Breast epithelium (tissue), 4 donors: ENCODE measurements around the gene FAM221B. TPM values are rescaled to one million over a fixed set of nuclear protein-coding genes. Genes with fewer than 3 reads are reported as not detected.

ENCODE experiments used
- DNase-seq, 2 donors: peaks; one replicate each; pipeline ENCODE4 v3.0.0-alpha.2; 2019; ENCODE audit warnings: low spot score in 2 of 2
- H3K27ac ChIP-seq, 2 donors: fragments of 200-600 bp; sonication (generic) in 1 of 2; one replicate each; pipeline ENCODE4 v1.5.1; 2016 to 2019; ENCODE audit warnings: mild to moderate bottlenecking in 1 of 2
- H3K27me3 ChIP-seq, 2 donors: fragments of 200-600 bp; sonication (generic) in 1 of 2; one replicate each; pipeline versions ENCODE4 v1.5.1 to v1.6.0; 2017 to 2019; ENCODE audit warnings: control low read depth in 1 of 2, mild to moderate bottlenecking in 1 of 2
- H3K36me3 ChIP-seq: fragments of 200-600 bp; one replicate; pipeline ENCODE4 v1.5.1; 2019
- H3K4me1 ChIP-seq, 2 donors: fragments of 200-600 bp; sonication (generic); one replicate each; pipeline ENCODE4 v1.5.1; 2016 to 2019; ENCODE audit warnings: control low read depth in 1 of 2
- H3K4me3 ChIP-seq, 3 donors: fragments of 200-600 bp; sonication (generic); 1 replicate in 2 of 3; 2 replicates in 1 of 3; pipeline ENCODE4 v1.5.1; 2016 to 2019; ENCODE audit warnings: mild to moderate bottlenecking in 3 of 3, moderate library complexity in 2 of 3
- H3K9me3 ChIP-seq, 2 donors: fragments of 200-600 bp; sonication (generic) in 1 of 2; one replicate each; pipeline ENCODE4 v1.5.1; 2016 to 2019; ENCODE audit warnings: control low read depth in 1 of 2
- POLR2A ChIP-seq: fragments of 450-650 bp; IDR thresholded peaks from one replicate; pipeline ENCODE4 v1.6.1; 2016; ENCODE audit warnings: antibody characterized with exemption, mild to moderate bottlenecking, moderate library complexity
- POLR2AphosphoS5 ChIP-seq, 3 donors: sonication (generic); formaldehyde crosslinking; IDR thresholded peaks; one replicate each; pipeline ENCODE4 v1.6.1; 2017; ENCODE audit warnings: antibody characterized with exemption in 3 of 3
- intact Hi-C: fragments of 100-400 bp; cut with DNase I; formaldehyde crosslinking; loops from one replicate; pipeline ENCODE4 v1.15.1; 2023; ENCODE audit warnings: low total_unique reads
- total RNA-seq, 3 donors: library from RNA; depleted of rRNA; stranded (reverse); fragments of >200 nt; gene quantifications; one replicate each; pipeline ENCODE4 v1.1.0, GENCODE V29; 2016
- TF ChIP-seq, protein P1 (sequence below), 3 donors: fragments of 450-650 bp; IDR thresholded peaks; one replicate each; pipeline ENCODE4 v1.5.1; 2016 to 2017; ENCODE audit warnings: antibody characterized with exemption in 3 of 3, mild to moderate bottlenecking in 3 of 3, moderate library complexity in 3 of 3

Gene FAM221B
- total RNA-seq, 3 donors from 2014 or later = 0.15 TPM; not detected in 2

DNA sequence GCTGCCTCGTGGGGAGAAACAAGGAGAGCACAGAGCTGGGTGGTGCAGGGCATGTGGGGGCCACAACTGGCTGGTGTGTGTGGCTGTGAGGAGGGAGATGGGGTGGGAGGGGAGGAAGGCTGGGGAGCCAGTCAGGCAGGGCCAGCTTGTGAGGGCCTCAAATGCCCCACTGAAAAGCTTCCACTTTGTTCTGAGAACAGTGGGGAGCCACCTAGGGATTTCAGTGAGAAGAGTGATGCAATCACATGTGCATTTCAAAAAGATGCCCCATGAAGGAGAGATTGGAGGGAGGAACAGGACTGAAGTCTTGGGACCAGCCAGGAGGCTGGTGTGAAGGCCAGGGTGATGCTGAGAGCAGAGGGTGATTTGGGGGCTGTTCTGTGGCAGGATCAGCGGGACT, 40.4 kb upstream of the FAM221B start:
- Histone ChIP-seq H3K36me3 (no peaks in the 10 kb centered on the region), H3K27me3 (peaks cover 0 to 4% of the 10 kb centered on the region in 2 donors), H3K9me3 (no peaks in the 10 kb centered on the region), H3K4me1 (peaks cover 0 to 7% of the 10 kb centered on the region in 2 donors), H3K27ac (no peak overlapping the region), H3K4me3 (no peak overlapping the region)
- TF ChIP-seq, protein P1, sequence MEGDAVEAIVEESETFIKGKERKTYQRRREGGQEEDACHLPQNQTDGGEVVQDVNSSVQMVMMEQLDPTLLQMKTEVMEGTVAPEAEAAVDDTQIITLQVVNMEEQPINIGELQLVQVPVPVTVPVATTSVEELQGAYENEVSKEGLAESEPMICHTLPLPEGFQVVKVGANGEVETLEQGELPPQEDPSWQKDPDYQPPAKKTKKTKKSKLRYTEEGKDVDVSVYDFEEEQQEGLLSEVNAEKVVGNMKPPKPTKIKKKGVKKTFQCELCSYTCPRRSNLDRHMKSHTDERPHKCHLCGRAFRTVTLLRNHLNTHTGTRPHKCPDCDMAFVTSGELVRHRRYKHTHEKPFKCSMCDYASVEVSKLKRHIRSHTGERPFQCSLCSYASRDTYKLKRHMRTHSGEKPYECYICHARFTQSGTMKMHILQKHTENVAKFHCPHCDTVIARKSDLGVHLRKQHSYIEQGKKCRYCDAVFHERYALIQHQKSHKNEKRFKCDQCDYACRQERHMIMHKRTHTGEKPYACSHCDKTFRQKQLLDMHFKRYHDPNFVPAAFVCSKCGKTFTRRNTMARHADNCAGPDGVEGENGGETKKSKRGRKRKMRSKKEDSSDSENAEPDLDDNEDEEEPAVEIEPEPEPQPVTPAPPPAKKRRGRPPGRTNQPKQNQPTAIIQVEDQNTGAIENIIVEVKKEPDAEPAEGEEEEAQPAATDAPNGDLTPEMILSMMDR (IDR thresholded peaks at IDR 0.05) = no peak
- TF ChIP-seq POLR2A (no peak), POLR2AphosphoS5 (IDR thresholded peaks at IDR 0.05) (no peak)
- intact Hi-C loops = no loop called here
- DNase-seq = no peak

DNA sequence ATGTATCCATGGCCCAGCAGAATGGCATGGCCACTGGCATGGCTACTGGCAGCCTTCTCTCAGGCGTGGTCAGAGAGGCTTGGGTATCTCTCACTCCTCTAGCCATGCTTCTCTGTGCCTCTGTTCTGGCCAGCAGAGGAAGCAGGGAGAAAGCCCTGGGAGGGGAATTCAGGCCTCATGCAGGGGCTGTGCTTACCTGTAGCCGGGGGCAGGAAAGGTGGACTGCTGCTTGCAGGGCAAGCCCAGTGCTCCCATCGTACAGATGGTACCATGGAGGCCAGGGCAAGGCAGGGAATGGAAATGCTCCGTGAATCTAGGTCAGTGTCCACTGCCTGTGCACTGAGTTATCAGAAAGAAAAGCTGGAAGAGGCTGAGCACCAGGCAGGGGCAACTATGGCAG, 39.0 kb upstream of the FAM221B start:
- no peak for DNase-seq
- no peaks in the 10 kb centered on the region for H3K36me3 ChIP-seq
- H3K27ac ChIP-seq = no peak overlapping the region
- no peaks in the 10 kb centered on the region for H3K9me3 ChIP-seq
- peaks cover 0 to 8% of the 10 kb centered on the region in 2 donors for H3K27me3 ChIP-seq
- intact Hi-C loops = no loop called here
- H3K4me3 ChIP-seq = no peak overlapping the region
- peaks cover 0 to 7% of the 10 kb centered on the region in 2 donors for H3K4me1 ChIP-seq
- TF ChIP-seq POLR2A = no peak
- TF ChIP-seq, protein P1 (IDR thresholded peaks at IDR 0.05) = no peak
- no peak for TF ChIP-seq POLR2AphosphoS5 (IDR thresholded peaks at IDR 0.05)

DNA sequence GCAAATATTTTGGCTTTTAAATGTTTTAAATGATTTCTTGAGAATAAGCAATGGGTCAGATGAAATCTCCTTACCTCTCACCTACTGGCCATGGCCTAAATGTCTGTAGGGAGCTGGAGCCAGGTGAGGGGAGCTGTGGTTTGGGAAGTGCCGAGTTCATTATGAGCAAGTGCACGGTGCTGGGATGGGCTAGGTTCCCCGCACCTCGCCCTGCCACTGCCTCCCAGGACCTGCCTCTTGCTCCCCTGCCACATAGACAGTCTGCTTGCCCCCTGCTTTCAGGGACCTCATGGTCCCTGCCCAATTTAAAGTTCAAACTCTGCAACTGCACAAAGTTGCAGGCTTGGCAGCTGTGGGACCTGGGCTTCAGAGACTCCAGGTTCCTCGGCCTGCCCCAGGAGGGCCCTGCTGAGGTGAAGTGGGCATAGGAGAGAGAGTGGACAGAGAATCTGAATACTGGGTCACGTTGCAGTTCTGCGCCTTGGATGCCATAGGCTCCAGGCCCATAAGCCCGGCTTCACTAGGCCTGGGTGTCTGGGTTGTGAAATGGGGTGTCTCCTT, 36.2 kb upstream of the FAM221B start:
- no peak for TF ChIP-seq POLR2A
- TF ChIP-seq, protein P1 (IDR thresholded peaks at IDR 0.05) = no peak
- no peak for TF ChIP-seq POLR2AphosphoS5 (IDR thresholded peaks at IDR 0.05)
- H3K4me1 ChIP-seq = no peaks in the 10 kb centered on the region
- no peak overlapping the region for H3K27ac ChIP-seq
- intact Hi-C loops = no loop called here
- H3K9me3 ChIP-seq = no peaks in the 10 kb centered on the region
- no peaks in the 10 kb centered on the region for H3K36me3 ChIP-seq
- peaks cover 0 to 8% of the 10 kb centered on the region in 2 donors for H3K27me3 ChIP-seq
- no peak for DNase-seq
- no peak overlapping the region for H3K4me3 ChIP-seq

DNA sequence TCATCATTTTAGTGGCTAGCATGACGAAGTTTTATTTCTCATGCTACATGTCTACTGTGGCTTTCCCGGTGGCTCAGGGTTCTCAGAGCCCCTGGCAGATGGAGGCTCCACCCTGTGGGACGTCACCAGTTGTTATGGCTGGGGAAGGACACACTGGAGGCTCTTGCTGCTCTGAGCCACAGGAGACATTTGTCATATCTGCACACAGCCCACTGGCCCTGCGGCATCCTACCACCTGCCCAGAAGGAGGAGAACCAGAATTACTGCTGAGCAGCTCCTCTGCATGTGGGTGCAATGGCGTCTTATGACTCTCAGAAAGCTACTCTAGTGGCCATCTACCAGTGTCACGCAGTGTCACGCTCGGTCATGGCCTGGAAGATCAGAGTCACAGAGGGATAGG, 35.1 kb upstream of the FAM221B start:
- intact Hi-C loops = no loop called here
- H3K9me3 ChIP-seq = no peaks in the 10 kb centered on the region
- TF ChIP-seq POLR2A (no peak), POLR2AphosphoS5 (IDR thresholded peaks at IDR 0.05) (no peak)
- TF ChIP-seq, protein P1 (IDR thresholded peaks at IDR 0.05) = no peak

DNA sequence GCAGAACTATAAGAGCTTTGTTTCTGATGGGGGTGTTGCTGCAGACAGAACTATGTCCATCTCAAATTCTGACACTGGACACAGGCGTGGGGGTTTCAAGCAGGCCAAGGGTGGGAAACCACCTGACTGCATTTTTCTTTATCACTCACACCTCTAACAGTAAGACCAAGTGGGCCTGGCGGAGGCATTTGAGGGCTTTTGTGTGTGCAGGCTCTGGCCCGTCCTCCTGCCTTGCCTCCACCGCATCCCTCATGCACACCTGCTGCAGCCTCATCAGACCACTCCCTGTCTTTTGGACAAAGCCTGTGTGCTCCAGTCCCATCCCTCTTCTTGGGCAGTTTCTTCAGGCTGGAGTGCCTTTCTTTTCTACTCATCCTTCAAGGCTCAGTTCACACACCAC, 33.8 kb upstream of the FAM221B start:
- intact Hi-C loops = no loop called here
- TF ChIP-seq, protein P1 (IDR thresholded peaks at IDR 0.05) = no peak
- TF ChIP-seq POLR2AphosphoS5 (IDR thresholded peaks at IDR 0.05) = no peak
- TF ChIP-seq POLR2A = no peak
- no peaks in the 10 kb centered on the region for H3K36me3 ChIP-seq
- H3K27me3 ChIP-seq = peaks cover 0 to 6% of the 10 kb centered on the region in 2 donors
- H3K4me3 ChIP-seq = no peak overlapping the region
- H3K4me1 ChIP-seq = no peaks in the 10 kb centered on the region
- H3K9me3 ChIP-seq = no peaks in the 10 kb centered on the region
- no peak overlapping the region for H3K27ac ChIP-seq
- no peak for DNase-seq

More for the DNA sequence above, 35.1 kb upstream of the FAM221B start:
- Histone ChIP-seq H3K27me3 (peaks cover 0 to 8% of the 10 kb centered on the region in 2 donors), H3K36me3 (no peaks in the 10 kb centered on the region), H3K4me1 (no peaks in the 10 kb centered on the region), H3K27ac (no peak overlapping the region), H3K4me3 (no peak overlapping the region)
- no peak for DNase-seq
